HepG2 (cell line): Measurements from ENCODE around the gene CADPS. TPM values are rescaled to one million over a fixed set of nuclear protein-coding genes. Genes with fewer than 3 reads are reported as not detected.

Experiments
- ATAC-seq: fragments of 200-7000 bp; cut with Tn5 transposase; 3 replicates; pipeline ENCODE4 v1.9.1; 2020; ENCODE audit warnings: mild to moderate bottlenecking, moderate library complexity
- BruUV-seq: library from RNA; stranded (reverse); fragments of 400-500 nt; replicated peaks from 2 replicates; lab custom pipeline; 2021; lab: Mats Ljungman, UMichigan
- CTCF ChIA-PET: fragments of 300-600 bp; formaldehyde crosslinking; extraction: SDS; loops from one replicate; lab custom pipeline; 2021; ENCODE audit warnings: low total read pairs, inconsistent platforms, low intra/inter-chr PET ratio; lab: Yijun Ruan, JAX
- POLR2A ChIA-PET: fragments of 350-600 bp; sonication (Branson Sonifier 250); formaldehyde crosslinking; loops from one replicate; lab custom pipeline; 2020; ENCODE audit warnings: antibody characterized with exemption, inconsistent platforms; lab: Yijun Ruan, JAX
- DNase-seq: peaks from one replicate; pipeline ENCODE4 v3.0.0-alpha.2; 2015; ENCODE audit warnings: low spot score
- FAIRE-seq: peaks from 3 replicates; lab custom pipeline; 2011; peaks lifted over from hg19 to GRCh38; lab: Jason Lieb, UNC
- H2AFZ ChIP-seq: one replicate; pipeline ENCODE4 v1.6.1; 2011; ENCODE audit warnings: low read length, inconsistent platforms
- H3K27ac ChIP-seq: fragments of 300-600 bp; 3 replicates; pipeline ENCODE4 v1.8.0; 2011; ENCODE audit warnings: mixed run types, mild to moderate bottlenecking, mixed read lengths, low read length, inconsistent platforms; ENCODE audit not compliant: insufficient read depth; ENCODE audit errors: extremely low read length
- H3K27me3 ChIP-seq, 2 experiments: fragments of 200-600 bp in 1 of 2; 2 replicates in 1 of 2; 3 replicates in 1 of 2; pipeline versions ENCODE4 v1.6.0 to v1.8.0; 2011; ENCODE audit warnings: low read length in 2 of 2, mild to moderate bottlenecking in 2 of 2, moderate library complexity in 2 of 2, inconsistent platforms in 1 of 2; ENCODE audit not compliant: insufficient read depth in 2 of 2, control insufficient read depth in 1 of 2
- H3K36me3 ChIP-seq, 2 experiments: fragments of 200-600 bp in 1 of 2; replicated peaks in 1 of 2; 2 replicates in 1 of 2; 3 replicates in 1 of 2; pipeline versions ENCODE4 v1.5.1 to v1.8.0; 2011; ENCODE audit warnings: low read length in 2 of 2, inconsistent platforms in 1 of 2; ENCODE audit not compliant: insufficient read depth in 2 of 2, control insufficient read depth in 1 of 2
- H3K4me1 ChIP-seq: 2 replicates; pipeline ENCODE4 v1.5.1; 2012; ENCODE audit warnings: low read length, inconsistent platforms; ENCODE audit not compliant: insufficient read depth
- H3K4me2 ChIP-seq: 2 replicates; pipeline ENCODE4 v1.6.0; 2011; ENCODE audit warnings: low read depth, low read length, inconsistent platforms
- H3K4me3 ChIP-seq, 3 experiments: fragments of 200-600 bp in 1 of 3; sonication (generic), shearing (Covaris generic) in 1 of 3; replicated peaks in 1 of 3; 2 replicates each; pipeline ENCODE4 v1.5.1; 2011 to 2016; ENCODE audit warnings: low read length in 3 of 3, inconsistent platforms in 2 of 3, low read depth in 2 of 3, mild to moderate bottlenecking in 2 of 3, control low read depth in 1 of 3, mixed read lengths in 1 of 3; ENCODE audit not compliant: insufficient read depth in 1 of 3
- H3K79me2 ChIP-seq: one replicate; pipeline ENCODE4 v1.6.1; 2011; ENCODE audit warnings: low read length, inconsistent platforms; ENCODE audit not compliant: insufficient read depth
- H3K9ac ChIP-seq: 2 replicates; pipeline ENCODE4 v1.6.0; 2011; ENCODE audit warnings: mild to moderate bottlenecking, low read depth, low read length, inconsistent platforms; ENCODE audit not compliant: insufficient read depth
- H3K9me3 ChIP-seq: 2 replicates; pipeline ENCODE4 v1.5.1; 2012; ENCODE audit warnings: mild to moderate bottlenecking, low read length
- H4K20me1 ChIP-seq: 2 replicates; pipeline ENCODE4 v1.6.0; 2011; ENCODE audit warnings: inconsistent platforms, mild to moderate bottlenecking, low read length, moderate library complexity; ENCODE audit not compliant: insufficient read depth
- EP300 ChIP-seq, 3 experiments: sonication (generic) in 1 of 3; formaldehyde crosslinking in 1 of 3; IDR thresholded peaks; 2 replicates each; pipeline versions ENCODE4 v1.5.1 to v1.6.1; 2011 to 2020; ENCODE audit warnings: low read depth in 2 of 3, low read length in 2 of 3, borderline replicate concordance in 1 of 3, improper control_type of control experiment in 1 of 3, mild to moderate bottlenecking in 1 of 3, missing genetic modification reagents in 1 of 3, moderate library complexity in 1 of 3
- MEF2D ChIP-seq: sonication (generic); formaldehyde crosslinking; IDR thresholded peaks from 2 replicates; pipeline ENCODE4 v1.5.1; 2020; ENCODE audit warnings: mild to moderate bottlenecking, missing genetic modification reagents
- SMYD3 ChIP-seq: sonication (generic); formaldehyde crosslinking; IDR thresholded peaks from 2 replicates; pipeline ENCODE4 v1.8.1; 2023; ENCODE audit warnings: mild to moderate bottlenecking, missing genetic modification reagents
- TBP ChIP-seq: sonication (generic); formaldehyde crosslinking; IDR thresholded peaks from 2 replicates; pipeline ENCODE4 v1.5.0; 2020; ENCODE audit warnings: missing genetic modification reagents
- ZC3H13 ChIP-seq: sonication (generic); formaldehyde crosslinking; IDR thresholded peaks from 2 replicates; pipeline ENCODE4 v1.8.1; 2023; ENCODE audit warnings: mild to moderate bottlenecking, missing genetic modification reagents, moderate library complexity
- WGBS: methylation state at CpG from one replicate; pipeline ENCODE4 v1.1.6; 2017; ENCODE audit warnings: low lambda C conversion rate; 5-methylcytosine and 5-hydroxymethylcytosine counted together
- in situ Hi-C: cut with HindIII; loops from 2 replicates; pipeline ENCODE4 v1.10.0; 2017; ENCODE audit warnings: low pct_unique_long_range_greater_than_20kb; ENCODE audit not compliant: extremely low pct_ligation_motif_present
- intact Hi-C: fragments of 100-400 bp; cut with micrococcal nuclease; formaldehyde crosslinking; loops from one replicate; pipeline ENCODE4 v1.10.0; 2022; ENCODE audit not compliant: unreplicated experiment
- polyA plus RNA-seq, 8 experiments: library from polyadenylated mRNA; depleted of rRNA in 3 of 8; stranded (reverse) in 7 of 8; unstranded in 1 of 8; fragments of >200 nt; fragmentation: Illumina TruSeq in 4 of 8; extraction: Trizol in 4 of 8; gene quantifications; 2 replicates each; pipeline versions ENCODE4 v1.2.1 to v1.2.3, GENCODE V29; 2011 to 2016; ENCODE audit warnings: low read depth in 4 of 8, missing spikeins in 1 of 8, mixed read lengths in 1 of 8; ENCODE audit not compliant: insufficient read depth in 1 of 8
- total RNA-seq, 5 experiments: library from RNA; depleted of rRNA; stranded (reverse); fragments of >200 nt; fragmentation: Illumina TruSeq; extraction: Trizol; gene quantifications; 2 replicates each; pipeline ENCODE4 v1.2.3, GENCODE V29; 2016; ENCODE audit warnings: low read depth in 1 of 5
- TF ChIP-seq, protein P1 (sequence below): sonication (generic); formaldehyde crosslinking; IDR thresholded peaks from 2 replicates; pipeline ENCODE4 v1.9.0; 2021; ENCODE audit warnings: missing genetic modification reagents, borderline replicate concordance
- TF ChIP-seq, protein P2 (sequence below), 2 experiments: sonication (generic) in 1 of 2; formaldehyde crosslinking in 1 of 2; IDR thresholded peaks; 2 replicates each; pipeline versions ENCODE4 v1.4.0 to v1.6.1; 2018 to 2020; ENCODE audit warnings: missing genetic modification reagents in 2 of 2, borderline replicate concordance in 1 of 2, low read depth in 1 of 2, mild to moderate bottlenecking in 1 of 2, missing biosample characterization in 1 of 2

The CADPS gene
- total and polyA plus RNA-seq, 2 of the 13 experiments (the other 11 are each of a cell fraction or from before 2014, with no cell fraction given), result not detected

DNA sequence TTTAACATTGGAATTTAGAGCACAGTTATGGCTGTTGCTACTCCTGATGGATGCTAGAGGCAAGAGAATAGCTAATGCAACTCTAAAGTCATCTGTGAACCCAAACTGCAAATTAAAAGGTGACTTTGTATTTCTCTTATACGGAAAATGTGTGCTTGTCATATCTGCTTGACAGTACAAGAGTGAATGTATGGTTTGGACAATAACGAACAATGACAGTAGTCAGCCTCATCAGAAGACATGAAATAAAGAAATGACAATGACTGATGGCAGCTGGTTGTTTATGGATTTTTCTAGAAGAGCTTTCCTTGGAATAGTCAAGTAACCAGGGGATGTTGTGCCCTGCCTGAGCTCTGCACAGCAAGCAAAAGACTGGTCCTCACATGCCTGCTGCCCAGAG, 333.0 kb downstream of the CADPS start:
- BruUV-seq, result no TSS peak
- 0% methylated on average over 2 of the region's 2 CpGs for WGBS
- FAIRE-seq, result no peak
- H3K79me2 ChIP-seq, result no peaks in the 10 kb centered on the region
- ATAC-seq, result no peak
- DNase-seq, result no peak
- H3K4me1 ChIP-seq, result no peaks in the 10 kb centered on the region
- peaks cover 0 to 16% of the 10 kb centered on the region in 2 experiments; a peak in 2 of 5 replicates for H3K27me3 ChIP-seq
- no peak overlapping the region for H2AFZ ChIP-seq
- intact Hi-C loops (no loop called here), in situ Hi-C loops (no loop called here)
- CTCF ChIA-PET, result no interaction called here
- H3K36me3 ChIP-seq, result no peaks in the 10 kb centered on the region
- no peaks in the 10 kb centered on the region for H4K20me1 ChIP-seq
- H3K4me3 ChIP-seq, result no peak overlapping the region
- no peak overlapping the region for H3K9ac ChIP-seq
- POLR2A ChIA-PET, result no interaction called here
- no peak overlapping the region for H3K4me2 ChIP-seq
- H3K27ac ChIP-seq, result no peak overlapping the region
- H3K9me3 ChIP-seq, result no peaks in the 10 kb centered on the region
- TF ChIP-seq MEF2D (no peak), SMYD3 (CRISPR knock-in tag) (no peak), TBP (CRISPR knock-in tag) (no peak), ZC3H13 (CRISPR knock-in tag) (no peak), EP300 (IDR thresholded peaks at IDR 0.05; ENCODE audit: low read depth in 2 of 2, low read length in 2 of 2) (no peak), EP300 (CRISPR knock-in tag; IDR thresholded peaks at IDR 0.05; ENCODE audit: borderline replicate concordance) (no peak)
- TF ChIP-seq, protein P1, sequence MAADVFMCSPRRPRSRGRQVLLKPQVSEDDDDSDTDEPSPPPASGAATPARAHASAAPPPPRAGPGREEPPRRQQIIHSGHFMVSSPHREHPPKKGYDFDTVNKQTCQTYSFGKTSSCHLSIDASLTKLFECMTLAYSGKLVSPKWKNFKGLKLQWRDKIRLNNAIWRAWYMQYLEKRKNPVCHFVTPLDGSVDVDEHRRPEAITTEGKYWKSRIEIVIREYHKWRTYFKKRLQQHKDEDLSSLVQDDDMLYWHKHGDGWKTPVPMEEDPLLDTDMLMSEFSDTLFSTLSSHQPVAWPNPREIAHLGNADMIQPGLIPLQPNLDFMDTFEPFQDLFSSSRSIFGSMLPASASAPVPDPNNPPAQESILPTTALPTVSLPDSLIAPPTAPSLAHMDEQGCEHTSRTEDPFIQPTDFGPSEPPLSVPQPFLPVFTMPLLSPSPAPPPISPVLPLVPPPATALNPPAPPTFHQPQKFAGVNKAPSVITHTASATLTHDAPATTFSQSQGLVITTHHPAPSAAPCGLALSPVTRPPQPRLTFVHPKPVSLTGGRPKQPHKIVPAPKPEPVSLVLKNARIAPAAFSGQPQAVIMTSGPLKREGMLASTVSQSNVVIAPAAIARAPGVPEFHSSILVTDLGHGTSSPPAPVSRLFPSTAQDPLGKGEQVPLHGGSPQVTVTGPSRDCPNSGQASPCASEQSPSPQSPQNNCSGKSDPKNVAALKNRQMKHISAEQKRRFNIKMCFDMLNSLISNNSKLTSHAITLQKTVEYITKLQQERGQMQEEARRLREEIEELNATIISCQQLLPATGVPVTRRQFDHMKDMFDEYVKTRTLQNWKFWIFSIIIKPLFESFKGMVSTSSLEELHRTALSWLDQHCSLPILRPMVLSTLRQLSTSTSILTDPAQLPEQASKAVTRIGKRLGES (CRISPR knock-in tag), result no peak
- TF ChIP-seq, protein P2, sequence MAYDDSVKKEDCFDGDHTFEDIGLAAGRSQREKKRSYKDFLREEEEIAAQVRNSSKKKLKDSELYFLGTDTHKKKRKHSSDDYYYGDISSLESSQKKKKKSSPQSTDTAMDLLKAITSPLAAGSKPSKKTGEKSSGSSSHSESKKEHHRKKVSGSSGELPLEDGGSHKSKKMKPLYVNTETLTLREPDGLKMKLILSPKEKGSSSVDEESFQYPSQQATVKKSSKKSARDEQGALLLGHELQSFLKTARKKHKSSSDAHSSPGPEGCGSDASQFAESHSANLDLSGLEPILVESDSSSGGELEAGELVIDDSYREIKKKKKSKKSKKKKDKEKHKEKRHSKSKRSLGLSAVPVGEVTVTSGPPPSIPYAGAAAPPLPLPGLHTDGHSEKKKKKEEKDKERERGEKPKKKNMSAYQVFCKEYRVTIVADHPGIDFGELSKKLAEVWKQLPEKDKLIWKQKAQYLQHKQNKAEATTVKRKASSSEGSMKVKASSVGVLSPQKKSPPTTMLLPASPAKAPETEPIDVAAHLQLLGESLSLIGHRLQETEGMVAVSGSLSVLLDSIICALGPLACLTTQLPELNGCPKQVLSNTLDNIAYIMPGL (CRISPR knock-in tag; IDR thresholded peaks at IDR 0.05; ENCODE audit: borderline replicate concordance in 1 of 2, low read depth in 1 of 2), result no peak
